Stimulated activated CD8-positive, alpha-beta memory T cell treated with anti-CD3 and anti-CD28 coated beads, Interleukin-12 subunit alpha, Interleukin-12 subunit beta, amount 100 ng/mL, for 1 hour (primary cell): Measurements from ENCODE around the gene ANKAR.
A peak's percentile ranks its signal among the peaks of the same experiment; 100 is the strongest.
"Not testable (repeated sequence)": the region's sequence is repeated elsewhere in the genome, so short reads cannot be mapped to it uniquely, and the experiment has no call there.

Experiments
- DNase-seq: peaks from one replicate; pipeline ENCODE4 v3.0.0-alpha.2; 2020; ENCODE audit warnings: low read depth

The ANKAR gene, protein sequence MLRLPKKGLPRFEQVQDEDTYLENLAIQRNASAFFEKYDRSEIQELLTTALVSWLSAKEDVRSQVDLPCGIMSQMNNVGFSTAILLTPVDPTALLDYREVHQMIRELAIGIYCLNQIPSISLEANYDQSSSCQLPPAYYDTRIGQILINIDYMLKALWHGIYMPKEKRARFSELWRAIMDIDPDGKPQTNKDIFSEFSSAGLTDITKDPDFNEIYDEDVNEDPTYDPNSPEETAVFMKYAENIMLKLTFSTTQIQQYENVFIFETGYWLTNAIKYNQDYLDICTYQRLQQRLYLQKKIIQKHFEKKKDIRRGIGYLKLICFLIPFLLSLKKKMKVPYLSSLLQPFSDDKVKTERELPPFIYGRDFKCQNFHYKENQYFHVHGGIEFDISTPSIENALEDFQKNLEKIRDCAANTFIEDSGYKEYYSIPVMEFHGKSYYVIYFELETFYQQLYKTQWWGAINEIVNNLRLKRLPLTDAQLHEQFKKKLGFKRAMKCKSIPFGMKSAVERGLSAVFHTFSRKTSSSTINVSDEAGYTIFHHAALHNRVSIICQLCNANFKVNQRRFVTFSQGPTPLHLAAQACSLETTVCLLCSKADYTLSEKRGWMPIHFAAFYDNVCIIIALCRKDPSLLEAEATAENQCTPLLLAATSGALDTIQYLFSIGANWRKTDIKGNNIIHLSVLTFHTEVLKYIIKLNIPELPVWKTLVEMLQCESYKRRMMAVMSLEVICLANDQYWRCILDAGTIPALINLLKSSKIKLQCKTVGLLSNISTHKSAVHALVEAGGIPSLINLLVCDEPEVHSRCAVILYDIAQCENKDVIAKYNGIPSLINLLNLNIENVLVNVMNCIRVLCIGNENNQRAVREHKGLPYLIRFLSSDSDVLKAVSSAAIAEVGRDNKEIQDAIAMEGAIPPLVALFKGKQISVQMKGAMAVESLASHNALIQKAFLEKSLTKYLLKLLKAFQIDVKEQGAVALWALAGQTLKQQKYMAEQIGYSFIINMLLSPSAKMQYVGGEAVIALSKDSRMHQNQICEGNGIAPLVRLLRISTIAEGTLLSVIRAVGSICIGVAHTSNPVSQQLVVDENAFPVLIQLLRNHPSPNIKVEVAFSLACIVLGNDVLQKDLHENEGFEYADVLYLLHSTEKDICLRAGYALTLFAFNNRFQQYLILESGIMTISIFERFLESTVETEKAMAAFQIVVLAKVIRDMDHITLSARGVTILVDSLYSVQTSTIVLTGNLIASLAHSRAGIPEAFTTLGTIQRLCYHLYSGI (N-terminal part only)

DNA sequence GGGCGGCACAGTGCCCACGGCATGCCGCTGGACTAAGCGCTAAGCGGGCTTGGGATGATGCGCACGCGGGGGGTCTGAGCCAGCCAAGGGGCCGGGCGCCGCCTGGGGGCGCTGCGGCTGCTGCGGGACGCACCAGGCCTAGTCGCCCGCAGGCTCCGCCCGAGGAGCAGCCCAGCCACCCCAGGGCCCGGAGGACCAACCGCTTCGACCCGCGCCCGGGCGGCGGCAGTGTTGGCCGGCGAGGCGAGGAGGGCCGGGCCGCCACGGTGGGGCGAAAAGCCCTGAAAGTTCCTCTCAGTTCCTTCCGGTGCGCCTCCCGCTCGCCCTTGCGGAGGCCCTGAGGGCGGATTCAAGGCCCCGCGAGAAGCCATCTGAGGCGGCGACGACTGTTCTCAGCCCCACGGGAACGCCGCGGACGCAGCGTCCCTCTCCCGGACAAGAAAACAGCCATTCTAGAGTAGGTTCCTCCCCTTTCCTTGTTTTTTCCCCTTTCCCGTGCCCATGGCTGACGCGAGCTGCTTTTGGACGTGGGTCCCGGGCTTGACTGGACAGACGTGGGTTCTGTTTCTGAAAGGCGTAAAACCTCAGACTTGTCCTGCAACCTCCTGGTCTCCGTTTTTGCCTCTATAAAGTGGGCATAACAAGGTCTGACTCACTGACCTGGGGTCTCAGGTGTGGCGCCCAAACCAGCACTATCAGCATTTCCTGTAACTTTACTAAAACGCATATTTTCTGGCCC, at the start of gene ANKAR:
TSS of gene ANKAR (plus strand) at position 297 of the 739 bp plus-strand sequence. CDS start 1,821 bp downstream, outside the sequence.
- peak; percentile 67 for DNase-seq

DNA sequence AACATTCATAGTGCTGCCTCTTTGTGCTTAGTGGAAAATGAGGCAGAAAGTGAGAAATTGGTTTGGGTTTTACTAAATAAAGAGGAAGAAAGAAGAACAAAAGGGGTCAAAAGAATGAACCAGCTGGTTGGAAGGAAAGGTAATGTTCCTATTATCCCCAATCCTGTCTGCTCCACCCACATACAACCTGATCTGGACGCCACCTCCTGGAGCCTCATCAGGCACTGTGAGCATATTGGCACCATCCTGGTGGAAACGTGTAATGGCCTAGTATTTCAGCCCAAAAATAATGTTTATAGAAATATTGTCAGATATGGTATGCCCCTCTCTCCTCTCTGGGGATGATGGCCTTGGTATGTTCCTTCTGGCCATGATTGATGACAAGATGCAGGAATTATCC, 48.8 kb upstream of the ANKAR start:
- DNase-seq = no peak

DNA sequence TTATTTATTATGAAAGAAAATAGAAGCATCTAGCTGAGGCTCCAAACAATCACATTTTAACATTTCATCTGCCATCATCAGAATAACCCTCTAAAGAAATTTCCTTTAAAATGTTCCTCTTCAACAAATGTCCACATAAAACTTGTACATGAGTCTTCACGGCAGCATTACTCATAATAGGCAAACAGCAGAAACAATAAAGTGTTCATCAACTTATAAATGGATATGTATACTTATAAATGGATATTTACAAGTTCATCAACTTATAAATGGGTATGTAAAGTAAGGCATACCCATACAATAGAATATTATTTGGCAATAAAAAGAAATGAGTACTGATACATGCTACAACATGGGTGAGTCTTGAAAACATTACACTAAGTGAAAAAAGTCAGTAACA, 46.7 kb upstream of the ANKAR start:
- DNase-seq = no peak

DNA sequence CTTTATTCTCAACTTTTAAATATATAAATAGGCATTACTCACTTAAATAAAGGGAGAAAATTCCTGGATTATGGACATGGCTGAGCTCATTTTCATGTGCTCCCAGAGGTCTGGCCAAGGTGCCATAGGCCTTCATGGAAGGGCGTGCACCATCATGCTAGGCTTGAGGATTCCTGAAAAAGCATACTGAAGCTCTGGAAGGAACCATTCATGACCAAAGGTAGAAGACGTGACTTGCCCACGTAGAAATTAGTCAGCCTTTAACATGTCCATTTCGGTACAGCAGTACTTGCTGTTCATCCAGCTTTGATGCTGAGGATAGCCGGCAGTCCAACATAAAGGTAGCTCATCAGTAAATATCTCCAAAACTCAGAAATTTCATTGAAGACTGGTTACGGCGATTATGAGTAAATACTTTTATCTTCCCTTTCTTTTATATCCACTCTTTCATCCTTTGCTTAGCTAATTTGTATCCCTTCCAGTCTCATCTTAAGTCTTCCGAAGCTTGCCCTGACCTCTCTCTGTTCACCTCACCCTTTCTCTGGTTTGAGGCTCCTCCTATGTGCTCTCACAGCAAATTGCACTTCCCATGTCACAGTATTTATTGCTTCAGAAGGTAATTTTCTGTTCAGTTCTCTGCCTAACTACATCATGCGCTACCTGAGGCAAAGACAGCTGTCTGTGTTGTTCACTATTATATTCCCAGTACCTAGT, 45.5 kb upstream of the ANKAR start:
- no peak for DNase-seq

DNA sequence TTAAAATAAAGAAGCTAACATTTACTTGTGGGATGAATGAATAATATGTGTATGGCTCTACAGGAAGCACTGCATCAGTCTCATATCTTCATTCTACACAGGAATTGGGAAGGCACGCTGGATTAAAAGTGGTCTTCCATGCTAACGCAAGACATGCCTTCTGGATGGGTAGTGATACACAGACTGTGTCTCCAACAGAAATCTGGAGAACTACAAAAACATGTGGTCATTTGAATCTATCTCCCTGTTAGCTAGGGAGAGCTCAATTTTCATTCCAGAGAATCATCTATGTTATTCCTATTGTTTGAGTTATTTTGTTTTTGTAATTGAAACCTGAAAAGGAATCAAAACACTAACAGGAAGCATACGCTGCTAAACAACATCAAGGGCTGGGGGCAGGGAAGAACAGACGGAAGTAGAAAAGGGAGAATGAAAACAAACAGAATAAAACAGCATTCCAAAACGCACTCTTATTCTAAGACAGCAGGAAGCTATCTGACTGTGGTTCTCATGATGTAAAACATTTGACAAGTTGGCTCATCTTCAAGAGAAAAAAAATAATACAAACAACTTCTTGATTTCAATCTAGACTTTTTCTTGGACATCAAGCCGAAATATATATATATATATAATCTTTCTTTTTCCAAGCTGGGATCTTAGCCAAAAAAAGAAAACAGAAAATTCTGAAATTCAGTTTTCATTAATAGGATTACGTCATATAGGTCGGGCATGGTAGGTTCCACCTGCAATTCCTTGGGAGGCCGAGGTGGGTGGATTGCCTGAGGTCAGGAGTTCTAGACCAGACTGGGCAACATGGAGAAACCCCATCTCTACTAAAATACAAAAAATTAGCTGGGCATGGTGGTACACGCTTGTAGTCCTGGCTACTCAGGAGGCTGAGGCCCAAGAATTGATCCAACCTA, 44.7 kb upstream of the ANKAR start:
- no peak for DNase-seq

DNA sequence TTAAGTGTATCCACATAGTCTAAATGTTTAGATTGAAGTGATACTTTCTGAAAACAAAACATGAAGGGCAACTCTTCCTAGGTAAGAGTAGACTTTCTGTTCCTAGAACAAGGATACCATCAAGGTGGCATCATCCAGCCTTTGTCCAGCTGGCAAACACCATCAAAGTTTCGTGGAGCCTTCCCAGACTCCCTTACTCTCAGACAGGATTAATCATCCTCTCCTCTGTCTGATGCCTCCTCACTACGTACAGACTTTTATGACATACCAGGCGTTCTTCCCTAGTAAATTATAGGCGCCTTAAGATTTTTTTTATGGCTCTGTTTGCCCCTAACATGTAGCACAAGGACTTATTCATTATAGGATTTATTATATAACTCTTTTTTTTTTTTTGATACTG, 42.6 kb upstream of the ANKAR start:
- DNase-seq = no peak

DNA sequence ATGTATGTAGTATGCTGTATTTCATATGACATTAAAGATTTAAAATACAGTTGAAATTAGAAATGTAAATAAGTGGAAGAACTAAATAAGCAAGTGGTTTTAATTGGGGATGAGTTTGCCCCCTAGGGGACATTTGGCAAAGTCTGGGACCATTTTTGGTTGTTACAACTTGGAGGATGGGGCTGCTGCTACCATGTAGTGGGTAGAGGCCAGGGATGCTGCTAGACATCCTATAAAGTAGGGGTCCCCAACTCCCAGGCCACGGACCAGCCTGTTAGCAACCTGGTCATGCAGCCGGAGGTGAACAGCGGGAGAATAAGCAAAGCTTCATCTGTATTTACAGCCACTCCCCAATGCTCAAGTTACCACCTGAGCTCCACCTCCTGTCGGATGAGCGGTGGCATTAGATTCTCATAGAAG, 41.1 kb upstream of the ANKAR start:
- DNase-seq = no peak

DNA sequence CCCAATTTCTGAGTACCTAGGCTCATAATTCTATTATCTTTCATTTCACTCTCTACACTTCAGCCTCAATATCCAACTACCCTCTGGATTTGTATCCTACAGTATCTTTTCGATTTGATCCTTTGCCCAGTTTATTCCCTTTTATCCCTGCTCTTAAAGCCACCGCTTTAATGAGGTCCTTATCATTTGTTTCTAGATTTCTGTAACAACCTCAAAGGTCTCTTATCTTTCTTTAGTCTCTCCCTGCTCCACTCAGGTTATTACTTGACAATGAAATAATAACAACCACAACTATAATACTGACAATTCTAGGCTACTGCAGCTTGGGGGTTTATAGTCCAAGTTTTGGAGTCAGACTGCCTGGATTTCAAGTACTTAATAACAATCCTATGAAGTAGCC, 39.1 kb upstream of the ANKAR start:
- no peak for DNase-seq

DNA sequence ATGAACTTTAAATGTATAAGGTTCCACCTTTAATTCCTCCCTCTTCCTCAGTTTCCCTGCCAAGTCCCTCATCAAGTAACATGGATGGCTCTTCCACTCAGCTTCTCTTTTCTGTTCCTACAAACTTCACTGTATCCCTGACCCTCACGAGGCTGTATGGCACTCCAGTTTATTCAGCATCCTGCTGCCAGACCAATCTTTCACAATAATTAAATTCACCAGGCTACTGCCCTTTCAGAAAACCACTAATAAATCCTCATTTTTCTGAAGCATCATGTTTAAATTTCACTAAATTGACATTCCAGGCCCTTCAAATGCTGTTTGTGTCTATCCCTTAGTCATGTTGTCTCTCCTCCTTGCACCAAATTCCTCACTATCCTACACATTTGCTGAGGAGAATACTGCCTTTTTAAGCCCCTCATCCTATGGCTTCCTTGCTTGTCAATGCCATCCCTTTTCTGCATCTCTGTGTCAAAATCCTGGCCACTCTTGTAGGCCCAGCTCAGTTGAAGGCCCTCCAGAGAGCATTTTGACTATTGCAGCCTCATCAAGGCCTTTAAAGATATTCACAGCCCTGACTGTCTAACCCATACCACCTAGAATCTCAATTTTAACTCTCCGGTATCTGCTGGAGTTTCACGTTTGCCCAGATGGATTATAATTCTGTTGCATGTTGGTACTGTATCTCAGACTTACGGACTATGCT, 36.0 kb upstream of the ANKAR start:
- DNase-seq = no peak

DNA sequence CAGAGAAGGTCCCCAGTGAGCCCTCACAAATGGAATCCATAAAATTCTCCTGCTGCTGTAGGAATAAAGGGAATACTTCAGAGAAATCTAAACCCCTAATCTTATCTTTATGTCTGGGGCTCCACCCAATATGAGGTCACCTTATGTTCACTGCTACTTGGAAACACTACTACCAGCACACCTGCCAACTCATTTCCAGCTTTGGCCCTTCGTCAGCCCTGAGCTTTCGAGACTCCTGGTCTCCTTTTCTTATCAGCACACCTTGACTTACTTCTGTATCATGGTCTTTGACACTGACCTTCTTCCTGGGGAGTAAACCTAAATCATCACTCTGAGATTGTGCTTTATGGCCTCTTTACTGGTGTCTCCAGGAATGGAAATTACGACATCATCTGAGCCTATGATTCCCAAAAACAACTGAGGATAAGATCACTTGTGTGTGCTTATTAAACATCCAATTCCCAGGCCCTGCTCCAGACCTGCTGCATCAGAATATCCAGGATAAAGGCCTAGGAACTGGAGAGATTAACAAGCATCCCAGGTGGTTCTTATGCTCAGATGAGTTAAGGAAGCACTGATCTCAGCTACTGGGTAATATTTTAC, 35.4 kb upstream of the ANKAR start:
- no peak for DNase-seq

DNA sequence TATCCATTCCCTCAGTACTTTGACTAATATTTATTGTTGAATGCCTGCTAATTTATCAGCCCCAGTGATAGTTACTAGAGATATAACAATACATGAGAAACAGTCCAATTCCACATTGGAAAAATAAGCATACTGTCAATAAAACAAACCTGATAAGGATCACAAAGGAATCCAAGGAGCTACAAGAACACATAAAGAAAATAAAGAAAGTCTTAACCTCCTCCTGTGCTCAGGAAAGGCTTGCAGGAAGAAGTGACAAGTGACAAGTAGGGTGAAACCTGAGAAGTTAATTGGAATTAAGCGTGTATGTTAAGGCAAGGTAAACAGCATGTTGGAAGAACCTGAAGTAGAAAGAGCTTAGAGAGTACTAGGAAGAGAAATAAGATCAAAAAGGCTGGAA, 33.5 kb upstream of the ANKAR start:
- no peak for DNase-seq

DNA sequence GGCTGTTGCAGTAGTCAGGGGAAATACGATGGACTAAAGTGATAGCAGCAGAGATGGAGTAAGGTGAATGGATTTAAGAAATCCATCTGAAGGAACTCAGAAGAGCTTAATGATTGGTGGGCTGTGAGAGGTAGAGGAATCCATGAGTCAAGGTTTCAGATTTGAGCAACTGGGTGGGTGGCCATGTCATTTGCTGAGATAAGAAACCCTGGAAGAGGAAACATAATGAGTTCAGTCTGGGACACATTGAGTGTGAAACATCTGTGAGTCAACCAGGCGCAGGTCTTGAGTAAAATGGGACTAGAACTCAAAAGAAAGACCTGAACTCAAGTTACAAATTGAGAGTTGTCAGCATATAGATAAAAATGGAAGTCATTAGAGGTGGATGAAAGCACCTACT, 32.9 kb upstream of the ANKAR start:
- DNase-seq = no peak

DNA sequence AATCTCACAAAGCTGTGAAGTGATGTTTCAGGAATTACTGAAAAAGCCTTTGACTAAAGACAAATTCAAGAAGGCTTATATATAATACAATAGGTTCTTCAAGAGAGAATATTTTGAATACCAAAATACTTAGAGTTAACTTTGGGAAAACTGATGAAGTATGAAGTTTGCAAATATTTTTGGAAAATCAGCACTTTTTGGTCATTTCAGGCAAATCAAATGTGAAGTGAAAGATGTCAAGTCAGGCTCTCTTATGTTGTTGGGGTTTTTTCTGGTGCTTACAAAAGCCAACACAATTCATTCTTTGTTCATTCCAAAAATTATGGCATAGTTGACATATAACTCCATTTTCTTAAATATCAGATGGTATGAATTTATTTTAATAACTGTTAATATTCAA, 27.9 kb upstream of the ANKAR start:
- DNase-seq = no peak

DNA sequence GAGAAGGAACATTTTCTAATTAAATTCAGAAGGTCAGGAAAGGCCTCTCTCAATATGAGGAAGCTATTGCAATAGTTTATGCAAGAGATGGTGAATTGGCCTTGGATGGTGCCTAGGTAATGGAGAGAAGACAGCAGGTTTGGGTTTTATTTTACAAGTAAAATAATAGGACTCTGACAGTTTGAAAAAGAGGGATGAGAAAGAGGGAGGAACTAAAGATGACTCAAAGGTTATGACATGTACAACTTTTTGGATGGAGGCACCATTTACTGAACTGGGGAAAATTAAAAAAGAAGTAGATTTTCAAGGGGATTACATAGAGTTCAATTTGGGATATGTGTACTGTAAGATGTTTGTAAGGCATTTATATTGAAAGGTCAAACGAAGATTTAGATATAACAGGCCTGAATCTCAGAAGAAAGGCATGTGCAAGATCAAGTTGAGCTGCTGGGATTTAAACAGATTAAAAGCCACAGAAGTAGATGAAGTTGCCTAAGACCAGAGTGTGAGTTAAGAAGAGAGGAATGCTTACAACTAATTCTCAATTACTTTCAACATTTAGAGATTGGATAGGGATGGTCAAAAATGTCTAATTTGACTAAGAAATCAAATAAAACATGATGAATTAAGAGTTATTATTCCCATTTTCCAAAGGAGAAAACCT, 25.5 kb upstream of the ANKAR start:
- no peak for DNase-seq

DNA sequence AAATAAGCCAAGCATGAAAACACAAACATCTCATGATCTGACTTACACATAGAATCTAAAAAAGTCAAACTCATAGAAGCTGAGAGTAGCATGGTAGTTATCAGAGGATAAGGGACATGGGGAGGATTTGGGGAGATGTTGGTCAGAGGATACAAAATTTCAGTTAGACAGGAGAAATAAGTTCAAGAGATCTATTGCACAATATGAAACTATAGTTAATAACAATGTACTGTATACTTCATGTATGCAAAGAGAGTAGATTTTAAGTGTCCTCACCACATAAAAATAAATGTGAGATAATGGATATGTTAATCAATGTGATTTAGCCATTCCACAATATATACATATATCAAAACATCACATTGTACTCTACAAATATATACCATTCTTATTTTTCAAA, 23.2 kb upstream of the ANKAR start:
- DNase-seq = no peak

DNA sequence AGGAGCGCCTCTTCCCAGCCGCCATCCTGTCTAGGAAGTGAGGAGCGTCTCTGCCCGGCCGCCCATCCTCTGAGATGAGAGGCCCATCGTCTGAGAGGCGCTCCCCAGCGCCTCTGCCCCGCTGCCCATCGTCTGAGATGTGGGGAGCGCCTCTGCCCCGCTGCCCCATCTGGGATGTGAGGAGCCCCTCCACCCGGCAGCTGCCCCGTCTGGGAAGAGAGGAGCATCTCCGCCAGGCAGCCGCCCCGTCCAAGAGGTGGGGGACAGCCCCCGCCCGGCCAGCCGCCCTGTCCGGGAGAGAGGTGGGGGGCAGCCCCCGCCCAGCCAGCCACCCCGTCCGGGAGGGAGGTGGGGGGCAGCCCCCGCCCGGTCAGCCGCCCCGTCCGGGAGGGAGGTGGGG, 21.0 kb upstream of the ANKAR start:
- not testable (repeated sequence) for DNase-seq

DNA sequence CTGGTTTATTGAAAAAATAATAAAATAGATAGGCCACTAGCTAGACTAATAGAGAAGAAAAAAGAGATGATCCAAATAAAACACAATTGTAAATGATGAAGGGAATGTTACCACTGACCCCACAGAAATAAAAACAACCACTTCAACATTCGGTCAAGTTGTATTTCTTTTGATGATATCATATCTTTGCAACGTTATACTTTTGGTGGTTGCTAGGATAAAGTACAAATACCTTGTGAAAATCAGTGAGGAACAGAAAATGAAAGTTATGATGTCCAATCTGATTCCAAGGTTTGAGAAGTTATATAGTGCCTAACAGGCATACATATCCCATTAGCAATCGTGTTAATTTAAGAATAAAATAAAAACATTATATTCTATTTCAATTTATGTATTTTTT, 19.8 kb upstream of the ANKAR start:
- DNase-seq = no peak

DNA sequence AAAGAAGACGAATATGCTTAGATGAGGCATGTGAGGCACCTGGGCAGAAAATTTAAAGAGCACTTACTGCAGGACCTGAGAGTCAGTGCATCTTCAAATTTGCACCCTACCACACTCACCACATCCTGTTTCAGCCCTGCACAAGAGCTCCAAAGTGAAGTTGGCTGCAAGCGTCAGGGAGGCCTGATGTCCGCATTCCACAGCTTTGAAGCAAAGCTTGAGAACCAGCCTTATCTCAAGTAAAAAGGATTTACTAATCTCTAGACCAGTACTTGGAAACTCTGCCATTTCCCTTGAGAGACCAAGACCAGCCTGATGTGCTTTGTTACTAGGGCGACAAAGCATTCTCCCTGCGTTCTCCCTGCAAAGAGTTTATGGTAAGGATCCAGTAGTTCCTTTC, 16.6 kb upstream of the ANKAR start:
- no peak for DNase-seq
